Caki2 (cell line): ENCODE results near the gene XPOT. TPM values are rescaled to one million over a fixed set of nuclear protein-coding genes. Genes with fewer than 3 reads are reported as not detected.
"Not testable (repeated sequence)": the region's sequence is repeated elsewhere in the genome, so short reads cannot be mapped to it uniquely, and the experiment has no call there.

Experiments used
- DNase-seq: peaks from one replicate; pipeline ENCODE4 v3.0.0-alpha.2; 2015; ENCODE audit warnings: low read depth
- in situ Hi-C: cut with HindIII; loops from 2 replicates; pipeline ENCODE4 v1.10.0; 2016; ENCODE audit warnings: low sequenced_read_pairs, low pct_unique_long_range_greater_than_20kb, mixed read lengths
- total RNA-seq: library from RNA; depleted of rRNA; stranded (reverse); fragments of >200 nt; shearing (Covaris generic); gene quantifications from 2 replicates; pipeline ENCODE4 v1.2.3, GENCODE V29; 2014; ENCODE audit warnings: low replicate concordance; rRNA removed

The XPOT gene, protein sequence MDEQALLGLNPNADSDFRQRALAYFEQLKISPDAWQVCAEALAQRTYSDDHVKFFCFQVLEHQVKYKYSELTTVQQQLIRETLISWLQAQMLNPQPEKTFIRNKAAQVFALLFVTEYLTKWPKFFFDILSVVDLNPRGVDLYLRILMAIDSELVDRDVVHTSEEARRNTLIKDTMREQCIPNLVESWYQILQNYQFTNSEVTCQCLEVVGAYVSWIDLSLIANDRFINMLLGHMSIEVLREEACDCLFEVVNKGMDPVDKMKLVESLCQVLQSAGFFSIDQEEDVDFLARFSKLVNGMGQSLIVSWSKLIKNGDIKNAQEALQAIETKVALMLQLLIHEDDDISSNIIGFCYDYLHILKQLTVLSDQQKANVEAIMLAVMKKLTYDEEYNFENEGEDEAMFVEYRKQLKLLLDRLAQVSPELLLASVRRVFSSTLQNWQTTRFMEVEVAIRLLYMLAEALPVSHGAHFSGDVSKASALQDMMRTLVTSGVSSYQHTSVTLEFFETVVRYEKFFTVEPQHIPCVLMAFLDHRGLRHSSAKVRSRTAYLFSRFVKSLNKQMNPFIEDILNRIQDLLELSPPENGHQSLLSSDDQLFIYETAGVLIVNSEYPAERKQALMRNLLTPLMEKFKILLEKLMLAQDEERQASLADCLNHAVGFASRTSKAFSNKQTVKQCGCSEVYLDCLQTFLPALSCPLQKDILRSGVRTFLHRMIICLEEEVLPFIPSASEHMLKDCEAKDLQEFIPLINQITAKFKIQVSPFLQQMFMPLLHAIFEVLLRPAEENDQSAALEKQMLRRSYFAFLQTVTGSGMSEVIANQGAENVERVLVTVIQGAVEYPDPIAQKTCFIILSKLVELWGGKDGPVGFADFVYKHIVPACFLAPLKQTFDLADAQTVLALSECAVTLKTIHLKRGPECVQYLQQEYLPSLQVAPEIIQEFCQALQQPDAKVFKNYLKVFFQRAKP
- 50.5 and 68.5 TPM in 2 replicates for total RNA-seq

DNA sequence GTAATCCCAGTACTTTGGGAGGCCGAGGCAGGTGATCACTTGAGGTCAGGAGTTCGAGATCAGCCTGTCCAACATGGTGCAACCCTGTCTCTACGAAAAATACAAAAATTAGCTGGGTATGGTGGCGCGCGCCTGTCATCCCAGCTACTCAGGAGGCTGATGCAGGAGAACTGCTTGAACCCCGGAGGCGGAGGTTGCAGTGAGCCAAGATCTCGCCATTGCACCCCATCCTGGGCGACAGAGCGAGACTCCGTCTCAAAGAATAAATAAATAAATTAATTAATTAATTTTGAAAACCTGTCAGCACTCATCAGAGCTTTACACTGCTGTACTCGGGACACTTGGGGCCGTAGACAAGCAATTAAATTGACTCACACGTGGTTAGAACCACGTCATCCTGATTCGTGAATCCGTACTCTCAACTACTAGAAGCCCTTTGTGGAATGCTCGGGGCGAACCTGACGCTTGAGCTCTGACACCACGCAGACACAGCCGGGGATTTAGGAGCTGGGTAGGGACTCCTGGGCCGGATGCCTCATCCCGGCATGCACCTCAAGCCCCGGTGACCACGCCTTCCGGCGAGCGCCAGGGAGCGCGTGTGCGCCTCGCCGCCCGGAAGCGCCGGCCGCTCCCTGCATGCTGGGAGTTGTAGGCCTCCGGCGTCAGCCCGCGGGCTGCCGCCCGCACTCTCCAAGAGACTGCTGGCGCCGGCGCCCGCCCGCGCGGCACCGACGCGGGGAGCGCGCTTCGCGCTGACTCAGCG, at the start of gene XPOT:
TSS of gene XPOT (plus strand) at position 686 of the 763 bp plus-strand sequence. CDS start 5,644 bp downstream, outside the sequence.
- in situ Hi-C loops: no loop called here

DNA sequence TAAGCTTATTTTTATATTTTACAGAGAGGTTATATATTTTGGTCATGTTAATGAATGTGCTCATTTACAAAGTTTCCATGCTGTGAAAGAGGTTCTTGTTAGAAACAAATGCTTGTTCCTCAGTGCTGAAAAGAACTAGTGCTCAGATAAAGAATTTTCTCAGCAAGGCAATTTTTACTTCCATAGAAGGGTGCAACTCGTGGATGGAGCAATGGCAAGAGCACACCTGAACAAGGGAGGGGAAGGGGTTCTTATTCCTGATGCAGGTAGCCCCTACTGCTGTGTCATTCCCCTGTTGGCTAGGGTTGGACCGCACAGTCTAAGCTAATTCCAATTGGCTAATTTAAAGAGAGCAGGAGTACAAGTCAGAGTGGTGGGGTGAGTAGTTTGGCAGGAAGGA, 48.0 kb upstream of the XPOT start:
- in situ Hi-C loops: not testable (repeated sequence)

More for the DNA sequence above, at the start of gene XPOT:
- DNase-seq: peak; percentile 99

DNA sequence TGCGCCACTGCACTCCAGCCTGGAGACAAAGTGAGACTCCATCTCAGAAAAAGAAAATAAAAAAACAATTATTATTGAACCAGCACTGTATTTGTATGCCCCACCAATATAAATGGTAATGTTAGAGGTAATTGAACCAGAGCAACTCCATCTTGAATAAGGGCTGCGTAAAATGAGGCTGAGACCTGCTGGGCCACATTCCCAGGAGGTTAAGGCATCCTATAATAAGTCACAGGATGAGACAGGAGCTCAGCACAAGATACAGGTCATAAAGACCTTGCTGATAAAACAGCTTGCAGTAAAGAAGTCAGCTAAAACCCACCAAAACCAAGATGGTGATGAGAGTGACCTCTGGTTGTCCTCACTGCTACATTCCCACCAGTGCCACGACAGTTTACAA, 43.0 kb upstream of the XPOT start:
- in situ Hi-C loops, DNase-seq: not testable (repeated sequence)

More for the DNA sequence above, 48.0 kb upstream of the XPOT start:
- DNase-seq: not testable (repeated sequence)

DNA sequence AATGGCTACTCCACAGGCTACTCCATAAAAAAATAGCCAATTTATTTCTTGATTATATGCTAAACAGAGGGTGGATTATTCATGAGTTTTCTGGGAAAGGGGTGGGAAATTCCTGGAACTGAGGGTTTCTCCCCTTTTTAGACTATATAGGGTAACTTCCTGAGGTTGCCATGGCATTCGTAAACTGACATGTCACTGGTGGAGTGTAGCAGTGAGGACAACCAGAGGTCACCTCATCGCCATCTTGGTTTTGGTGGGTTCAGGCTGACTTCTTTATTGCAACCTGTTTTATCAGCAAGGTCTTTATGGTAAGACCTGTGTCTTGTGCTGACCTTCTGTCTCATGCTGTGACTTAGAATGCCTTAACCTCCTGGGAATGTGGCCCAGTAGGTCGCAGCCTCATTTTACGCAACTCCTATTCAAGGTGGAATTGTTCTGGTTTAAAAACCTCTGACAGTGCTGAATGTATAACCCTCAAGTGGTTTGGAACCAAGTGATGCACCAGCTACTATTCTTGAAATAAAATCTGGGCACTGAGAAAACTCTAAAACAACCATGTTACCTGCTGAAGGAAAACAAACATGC, 41.4 kb upstream of the XPOT start:
- no peak for DNase-seq

GRCh38 chr12:64383675-64384074, 20.5 kb upstream of the XPOT start:
- in situ Hi-C loops: no loop called here
- DNase-seq: no peak

More for the DNA sequence above, 41.4 kb upstream of the XPOT start:
- in situ Hi-C loops: no loop called here

GRCh38 chr12:64385019-64385418, 19.2 kb upstream of the XPOT start:
- in situ Hi-C loops: no loop called here
- DNase-seq: no peak

DNA sequence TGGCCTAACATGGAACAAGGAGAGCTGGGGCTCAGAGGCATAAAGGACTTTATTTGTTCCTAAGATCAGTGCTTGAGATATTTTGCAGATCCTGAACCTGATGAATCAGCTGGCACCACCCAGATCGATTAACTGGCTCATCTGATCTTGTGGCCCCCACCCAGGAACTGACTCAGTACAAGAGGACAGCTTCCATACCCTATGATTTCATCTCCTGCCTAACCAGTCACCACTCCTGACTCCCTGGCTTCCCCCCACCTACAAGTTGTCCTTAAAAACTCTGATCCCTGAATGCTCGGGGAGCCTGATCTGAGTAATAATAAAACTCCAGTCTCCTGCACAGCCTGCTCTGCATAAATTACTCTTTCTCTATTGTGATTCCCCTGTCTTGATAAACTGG, 18.7 kb upstream of the XPOT start:
- in situ Hi-C loops: no loop called here
- DNase-seq: no peak

GRCh38 chr12:64387197-64387816, 16.9 kb upstream of the XPOT start:
- in situ Hi-C loops: no loop called here
- no peak for DNase-seq

GRCh38 chr12:64389154-64389553, 15.0 kb upstream of the XPOT start:
- DNase-seq: no peak
- in situ Hi-C loops: no loop called here

GRCh38 chr12:64390275-64390851, 13.8 kb upstream of the XPOT start, which contains the start of gene C12orf56:
Gene C12orf56 (minus strand): TSS chr12:64390758. CDS start chr12:64390565, 193 bp downstream.
- DNase-seq: no peak
- in situ Hi-C loops: no loop called here

DNA sequence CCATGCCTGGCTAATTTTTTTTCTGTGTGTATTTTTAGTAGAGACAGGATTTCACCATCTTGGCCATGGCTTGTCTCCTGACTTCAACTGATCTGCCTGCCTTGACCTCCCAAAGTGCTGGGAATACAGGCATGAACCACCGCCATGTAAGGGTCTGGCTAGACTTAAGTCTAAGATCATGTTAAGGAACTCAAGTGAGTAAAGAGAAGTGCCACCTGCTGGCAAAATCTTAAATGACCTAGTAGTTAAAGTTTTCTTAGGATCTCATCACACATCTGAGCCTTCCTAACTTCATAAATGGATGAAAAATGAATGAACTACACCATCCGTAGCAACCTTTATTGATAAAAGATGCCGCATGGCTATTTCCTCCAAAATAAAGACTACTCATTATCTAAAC, 12.0 kb upstream of the XPOT start:
- DNase-seq: no peak
- in situ Hi-C loops: no loop called here

DNA sequence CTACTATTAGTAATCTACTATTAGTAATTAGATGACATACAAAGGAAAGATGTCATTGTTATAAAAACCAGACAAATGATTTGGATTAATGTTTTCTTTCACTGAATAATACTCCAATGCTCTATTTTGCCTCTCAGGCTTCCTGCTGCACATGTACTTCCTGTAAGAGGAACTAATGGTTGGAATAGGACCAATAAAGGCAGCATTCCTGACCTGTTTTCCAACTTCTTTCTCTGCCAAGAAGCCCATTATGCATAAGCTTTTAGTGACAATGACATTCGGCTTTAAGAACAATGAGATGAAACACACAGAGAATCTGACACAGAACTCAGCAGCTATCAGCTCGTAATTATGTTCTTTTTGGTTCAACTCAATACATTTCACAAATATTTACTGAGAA, 8.5 kb upstream of the XPOT start:
- no peak for DNase-seq
- in situ Hi-C loops: no loop called here

GRCh38 chr12:64400041-64400440, 4.2 kb upstream of the XPOT start:
- peak; percentile 85 for DNase-seq

GRCh38 chr12:64402181-64402580, 2.0 kb upstream of the XPOT start:
- in situ Hi-C loops: no loop called here
- no peak for DNase-seq

More at GRCh38 chr12:64400041-64400440, 4.2 kb upstream of the XPOT start:
- in situ Hi-C loops: no loop called here

DNA sequence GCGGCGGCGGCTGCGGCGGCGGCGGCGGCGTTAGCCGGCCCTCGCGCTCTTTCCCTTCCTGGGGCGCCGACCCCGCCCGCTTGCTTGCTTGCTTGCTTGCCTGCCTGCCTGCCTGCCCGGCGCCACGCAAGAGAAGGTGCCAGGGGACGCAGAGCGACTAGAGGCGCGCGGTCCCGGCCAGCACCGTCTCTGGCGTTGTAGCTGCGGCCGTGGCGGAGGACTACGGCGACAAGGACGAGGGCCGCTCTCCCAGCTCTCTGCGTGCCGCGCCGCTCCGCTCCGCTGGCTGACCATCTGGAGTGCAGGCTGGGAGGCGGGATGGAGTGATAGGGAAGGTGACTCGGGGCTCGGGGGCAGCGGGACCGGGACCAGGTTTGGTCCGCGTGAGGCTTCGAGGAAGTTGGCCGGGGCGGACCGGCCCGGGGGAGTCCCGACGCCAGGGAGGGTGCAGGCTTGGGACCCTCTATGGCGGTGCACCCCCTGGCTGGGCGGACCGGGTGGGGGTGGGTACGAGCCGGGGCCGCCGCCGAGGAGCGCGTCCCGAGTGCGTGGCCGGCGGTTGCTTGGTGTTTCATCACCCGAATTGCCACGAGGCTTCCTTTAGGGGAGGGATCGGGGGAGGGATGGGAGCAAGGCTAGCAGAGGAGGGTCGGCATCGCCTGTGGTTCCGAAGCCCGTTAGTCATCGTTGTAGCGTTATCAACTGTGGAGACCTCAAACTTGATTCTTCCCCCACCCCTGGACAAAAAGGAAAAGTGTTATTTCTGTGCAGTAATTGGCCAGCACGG, 471 bp downstream of the XPOT start:
- peak; percentile 82 for DNase-seq
- in situ Hi-C loops: loop anchor here (5.0 kb wide), 1 partner anchor 38 kb away; no protein-coding TSS in a partner anchor
